Liver (tissue), 3 donors: ENCODE data around the gene TOP1.
"Not testable (repeated sequence)": the region's sequence is repeated elsewhere in the genome, so short reads cannot be mapped to it uniquely, and the experiment has no call there.

ENCODE experiments used
- CTCF ChIP-seq: fragments of 150-350 bp; IDR thresholded peaks from 2 replicates; pipeline ENCODE4 v1.5.1; 2017; ENCODE audit warnings: improper control_type of control experiment, low read depth, low read length; ENCODE audit not compliant: missing input control
- FOXA1 ChIP-seq: IDR thresholded peaks from 2 replicates; pipeline ENCODE4 v1.6.1; 2016; ENCODE audit warnings: antibody characterized with exemption
- GABPA ChIP-seq, 2 donors: IDR thresholded peaks in 1 of 2; conservative IDR thresholded peaks in 1 of 2; 2 replicates each; pipeline ENCODE4 v1.6.1; 2016; ENCODE audit warnings: antibody characterized with exemption in 2 of 2, mild to moderate bottlenecking in 1 of 2, moderate library complexity in 1 of 2
- JUND ChIP-seq, 2 donors: IDR thresholded peaks; 2 replicates each; pipeline ENCODE4 v1.6.1; 2016; ENCODE audit warnings: antibody characterized with exemption in 2 of 2
- RAD21 ChIP-seq, 2 donors: IDR thresholded peaks; 2 replicates each; pipeline ENCODE4 v1.6.1; 2016; ENCODE audit warnings: antibody characterized with exemption in 2 of 2, mild to moderate bottlenecking in 2 of 2
- SP1 ChIP-seq: IDR thresholded peaks from 2 replicates; pipeline ENCODE4 v1.6.1; 2018; ENCODE audit warnings: antibody characterized with exemption, mild to moderate bottlenecking
- TAF1 ChIP-seq: conservative IDR thresholded peaks from 2 replicates; pipeline ENCODE4 v1.6.1; 2016; ENCODE audit warnings: antibody characterized with exemption, mild to moderate bottlenecking
- TF ChIP-seq, protein P1 (sequence below): IDR thresholded peaks from 2 replicates; pipeline ENCODE4 v1.6.1; 2016; ENCODE audit warnings: antibody characterized with exemption
- TF ChIP-seq, protein P2 (sequence below): IDR thresholded peaks from 2 replicates; pipeline ENCODE4 v1.6.1; 2016; ENCODE audit warnings: antibody characterized with exemption, mild to moderate bottlenecking
- TF ChIP-seq, protein P3 (sequence below): IDR thresholded peaks from 2 replicates; pipeline ENCODE4 v1.6.1; 2016; ENCODE audit warnings: antibody characterized with exemption
- TF ChIP-seq, protein P4 (sequence below): IDR thresholded peaks from 2 replicates; pipeline ENCODE4 v1.6.1; 2016; ENCODE audit warnings: antibody characterized with exemption
- donor health status: healthy.
- donor health status: healthy.

DNA sequence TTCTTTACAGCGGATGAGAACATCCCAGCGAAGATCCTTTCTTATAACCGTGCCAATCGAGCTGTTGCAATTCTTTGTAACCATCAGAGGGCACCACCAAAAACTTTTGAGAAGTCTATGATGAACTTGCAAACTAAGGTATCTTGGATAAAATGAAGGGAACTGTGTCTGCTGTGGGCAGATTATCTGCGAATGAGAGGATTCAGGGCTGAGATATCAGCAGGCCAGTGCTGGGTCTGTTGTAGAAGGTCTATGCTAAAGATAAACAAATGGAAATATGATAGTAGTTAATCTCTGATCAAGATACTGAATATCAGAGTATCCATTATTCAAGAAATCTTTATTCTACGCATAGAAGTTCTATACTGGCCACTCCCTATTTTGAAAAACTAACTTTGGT is 89.5 kb downstream of the TOP1 start:
- TF ChIP-seq RAD21 (IDR thresholded peaks at IDR 0.05); JUND (IDR thresholded peaks at IDR 0.05); CTCF; GABPA (IDR thresholded peaks at IDR 0.05 in 1 of 2, conservative IDR thresholded peaks at IDR 0.05 in 1 of 2); SP1; FOXA1; TAF1: not testable (repeated sequence)
- TF ChIP-seq, protein P1, sequence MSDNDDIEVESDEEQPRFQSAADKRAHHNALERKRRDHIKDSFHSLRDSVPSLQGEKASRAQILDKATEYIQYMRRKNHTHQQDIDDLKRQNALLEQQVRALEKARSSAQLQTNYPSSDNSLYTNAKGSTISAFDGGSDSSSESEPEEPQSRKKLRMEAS = not testable (repeated sequence)
- TF ChIP-seq, protein P2, sequence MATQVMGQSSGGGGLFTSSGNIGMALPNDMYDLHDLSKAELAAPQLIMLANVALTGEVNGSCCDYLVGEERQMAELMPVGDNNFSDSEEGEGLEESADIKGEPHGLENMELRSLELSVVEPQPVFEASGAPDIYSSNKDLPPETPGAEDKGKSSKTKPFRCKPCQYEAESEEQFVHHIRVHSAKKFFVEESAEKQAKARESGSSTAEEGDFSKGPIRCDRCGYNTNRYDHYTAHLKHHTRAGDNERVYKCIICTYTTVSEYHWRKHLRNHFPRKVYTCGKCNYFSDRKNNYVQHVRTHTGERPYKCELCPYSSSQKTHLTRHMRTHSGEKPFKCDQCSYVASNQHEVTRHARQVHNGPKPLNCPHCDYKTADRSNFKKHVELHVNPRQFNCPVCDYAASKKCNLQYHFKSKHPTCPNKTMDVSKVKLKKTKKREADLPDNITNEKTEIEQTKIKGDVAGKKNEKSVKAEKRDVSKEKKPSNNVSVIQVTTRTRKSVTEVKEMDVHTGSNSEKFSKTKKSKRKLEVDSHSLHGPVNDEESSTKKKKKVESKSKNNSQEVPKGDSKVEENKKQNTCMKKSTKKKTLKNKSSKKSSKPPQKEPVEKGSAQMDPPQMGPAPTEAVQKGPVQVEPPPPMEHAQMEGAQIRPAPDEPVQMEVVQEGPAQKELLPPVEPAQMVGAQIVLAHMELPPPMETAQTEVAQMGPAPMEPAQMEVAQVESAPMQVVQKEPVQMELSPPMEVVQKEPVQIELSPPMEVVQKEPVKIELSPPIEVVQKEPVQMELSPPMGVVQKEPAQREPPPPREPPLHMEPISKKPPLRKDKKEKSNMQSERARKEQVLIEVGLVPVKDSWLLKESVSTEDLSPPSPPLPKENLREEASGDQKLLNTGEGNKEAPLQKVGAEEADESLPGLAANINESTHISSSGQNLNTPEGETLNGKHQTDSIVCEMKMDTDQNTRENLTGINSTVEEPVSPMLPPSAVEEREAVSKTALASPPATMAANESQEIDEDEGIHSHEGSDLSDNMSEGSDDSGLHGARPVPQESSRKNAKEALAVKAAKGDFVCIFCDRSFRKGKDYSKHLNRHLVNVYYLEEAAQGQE = not testable (repeated sequence)
- TF ChIP-seq, protein P3, sequence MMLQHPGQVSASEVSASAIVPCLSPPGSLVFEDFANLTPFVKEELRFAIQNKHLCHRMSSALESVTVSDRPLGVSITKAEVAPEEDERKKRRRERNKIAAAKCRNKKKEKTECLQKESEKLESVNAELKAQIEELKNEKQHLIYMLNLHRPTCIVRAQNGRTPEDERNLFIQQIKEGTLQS = not testable (repeated sequence)
- TF ChIP-seq, protein P4, sequence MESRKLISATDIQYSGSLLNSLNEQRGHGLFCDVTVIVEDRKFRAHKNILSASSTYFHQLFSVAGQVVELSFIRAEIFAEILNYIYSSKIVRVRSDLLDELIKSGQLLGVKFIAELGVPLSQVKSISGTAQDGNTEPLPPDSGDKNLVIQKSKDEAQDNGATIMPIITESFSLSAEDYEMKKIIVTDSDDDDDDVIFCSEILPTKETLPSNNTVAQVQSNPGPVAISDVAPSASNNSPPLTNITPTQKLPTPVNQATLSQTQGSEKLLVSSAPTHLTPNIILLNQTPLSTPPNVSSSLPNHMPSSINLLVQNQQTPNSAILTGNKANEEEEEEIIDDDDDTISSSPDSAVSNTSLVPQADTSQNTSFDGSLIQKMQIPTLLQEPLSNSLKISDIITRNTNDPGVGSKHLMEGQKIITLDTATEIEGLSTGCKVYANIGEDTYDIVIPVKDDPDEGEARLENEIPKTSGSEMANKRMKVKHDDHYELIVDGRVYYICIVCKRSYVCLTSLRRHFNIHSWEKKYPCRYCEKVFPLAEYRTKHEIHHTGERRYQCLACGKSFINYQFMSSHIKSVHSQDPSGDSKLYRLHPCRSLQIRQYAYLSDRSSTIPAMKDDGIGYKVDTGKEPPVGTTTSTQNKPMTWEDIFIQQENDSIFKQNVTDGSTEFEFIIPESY = not testable (repeated sequence)
